Measurements from ENCODE around the gene KMT5B.

DNA sequence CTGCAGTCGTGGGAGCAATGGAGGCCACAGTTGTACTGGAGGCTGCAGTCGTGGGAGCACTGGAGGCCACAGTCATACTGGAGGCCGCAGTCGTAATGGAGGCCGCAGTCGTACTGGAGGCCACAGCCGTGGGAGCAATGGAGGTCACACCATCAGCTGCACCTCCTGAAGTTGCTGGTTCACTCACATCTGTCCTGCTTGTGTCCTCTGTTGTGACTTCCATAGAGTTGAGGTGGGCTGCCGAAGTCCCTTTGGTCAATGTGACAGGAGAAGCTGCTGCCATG lies 49.4 kb upstream of the KMT5B start:
- TF ChIP-seq, protein P1, sequence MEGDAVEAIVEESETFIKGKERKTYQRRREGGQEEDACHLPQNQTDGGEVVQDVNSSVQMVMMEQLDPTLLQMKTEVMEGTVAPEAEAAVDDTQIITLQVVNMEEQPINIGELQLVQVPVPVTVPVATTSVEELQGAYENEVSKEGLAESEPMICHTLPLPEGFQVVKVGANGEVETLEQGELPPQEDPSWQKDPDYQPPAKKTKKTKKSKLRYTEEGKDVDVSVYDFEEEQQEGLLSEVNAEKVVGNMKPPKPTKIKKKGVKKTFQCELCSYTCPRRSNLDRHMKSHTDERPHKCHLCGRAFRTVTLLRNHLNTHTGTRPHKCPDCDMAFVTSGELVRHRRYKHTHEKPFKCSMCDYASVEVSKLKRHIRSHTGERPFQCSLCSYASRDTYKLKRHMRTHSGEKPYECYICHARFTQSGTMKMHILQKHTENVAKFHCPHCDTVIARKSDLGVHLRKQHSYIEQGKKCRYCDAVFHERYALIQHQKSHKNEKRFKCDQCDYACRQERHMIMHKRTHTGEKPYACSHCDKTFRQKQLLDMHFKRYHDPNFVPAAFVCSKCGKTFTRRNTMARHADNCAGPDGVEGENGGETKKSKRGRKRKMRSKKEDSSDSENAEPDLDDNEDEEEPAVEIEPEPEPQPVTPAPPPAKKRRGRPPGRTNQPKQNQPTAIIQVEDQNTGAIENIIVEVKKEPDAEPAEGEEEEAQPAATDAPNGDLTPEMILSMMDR (conservative IDR thresholded peaks at IDR 0.05 in 1 of 2, IDR thresholded peaks at IDR 0.05 in 1 of 2; ENCODE audit: low read depth in 1 of 2, low read length in 2 of 2): no peak
- no peak for TF ChIP-seq EZH2 (IDR thresholded peaks at IDR 0.05; ENCODE audit: low read length, missing control alignments)

All from fibroblast of lung (primary cell).